GM12892 (cell line): ENCODE data around the gene WDFY2.
"Not testable (repeated sequence)": the region's sequence is repeated elsewhere in the genome, so short reads cannot be mapped to it uniquely, and the experiment has no call there.

Source experiments
- POLR2A ChIP-seq: IDR thresholded peaks from 2 replicates; pipeline ENCODE4 v1.6.1; 2011; ENCODE audit warnings: low read depth, low read length, control low read depth
- POLR2AphosphoS5 ChIP-seq: IDR thresholded peaks from 2 replicates; pipeline ENCODE4 v1.6.1; 2011; ENCODE audit warnings: low read depth, low read length, control low read depth
- TAF1 ChIP-seq: IDR thresholded peaks from 2 replicates; pipeline ENCODE4 v1.6.1; 2011; ENCODE audit warnings: low read depth, mild to moderate bottlenecking, control low read depth, low read length, borderline replicate concordance

DNA sequence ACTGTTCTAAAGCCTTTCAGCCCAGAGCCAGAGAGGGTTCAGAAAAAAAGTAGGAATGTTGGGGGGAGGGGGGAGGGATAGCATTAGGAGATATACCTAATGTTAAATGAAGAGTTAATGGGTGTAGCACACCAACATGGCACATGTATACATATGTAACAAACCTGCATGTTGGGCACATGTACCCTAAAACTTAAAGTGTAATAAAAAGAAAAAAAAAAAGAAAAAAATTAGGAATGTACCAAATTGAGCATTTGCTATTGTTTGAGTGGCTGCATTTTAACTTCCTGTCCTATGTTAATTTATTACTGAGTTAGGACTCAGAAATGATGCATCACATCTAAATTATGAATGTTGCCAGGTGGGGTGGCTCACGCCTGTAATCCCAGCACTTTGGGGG, 7.7 kb downstream of the WDFY2 start:
- not testable (repeated sequence) for TF ChIP-seq POLR2A, POLR2AphosphoS5, TAF1
